Thyroid gland (tissue), 4 donors: Measurements from ENCODE around the gene CCDC83. TPM values are rescaled to one million over a fixed set of nuclear protein-coding genes. Genes with fewer than 3 reads are reported as not detected.

Source experiments
- DNase-seq, 2 donors: peaks; one replicate each; pipeline ENCODE4 v3.0.0-alpha.2; 2019
- H3K27ac ChIP-seq, 3 donors: fragments of 200-600 bp; sonication (generic); 1 replicate in 2 of 3; 2 replicates in 1 of 3; pipeline ENCODE4 v1.5.1; 2016 to 2019; ENCODE audit warnings: mild to moderate bottlenecking in 1 of 3, moderate library complexity in 1 of 3
- H3K27me3 ChIP-seq: fragments of 200-600 bp; sonication (generic); one replicate; pipeline ENCODE4 v1.5.1; 2019
- H3K36me3 ChIP-seq, 2 donors: fragments of 200-600 bp; sonication (generic); one replicate each; pipeline ENCODE4 v1.5.1; 2016 to 2019
- H3K4me1 ChIP-seq, 2 donors: fragments of 200-600 bp; sonication (generic); one replicate each; pipeline ENCODE4 v1.5.1; 2017 to 2019
- H3K4me3 ChIP-seq, 3 donors: fragments of 200-600 bp; sonication (generic); replicated peaks in 1 of 3; 1 replicate in 2 of 3; 2 replicates in 1 of 3; pipeline ENCODE4 v1.5.1; 2016; ENCODE audit warnings: mild to moderate bottlenecking in 1 of 3
- H3K9me3 ChIP-seq: fragments of 200-600 bp; sonication (generic); one replicate; pipeline ENCODE4 v1.5.1; 2017
- POLR2A ChIP-seq, 2 donors: fragments of 450-650 bp; IDR thresholded peaks; one replicate each; pipeline ENCODE4 v1.6.1; 2017; ENCODE audit warnings: antibody characterized with exemption in 2 of 2, mild to moderate bottlenecking in 2 of 2, moderate library complexity in 1 of 2
- WGBS, 2 donors: methylation state at CpG; one replicate each; pipeline ENCODE4 v1.1.5; 2017; 5-methylcytosine and 5-hydroxymethylcytosine counted together
- intact Hi-C: fragments of 100-400 bp; cut with DNase I; formaldehyde crosslinking; loops from one replicate; pipeline ENCODE4 v1.15.1; 2023
- total RNA-seq, 4 donors: library from RNA; depleted of rRNA; stranded (reverse); fragments of >200 nt; gene quantifications; one replicate each; pipeline ENCODE4 v1.2.3, GENCODE V29; 2016
- TF ChIP-seq, protein P1 (sequence below), 6 experiments: fragments of 200-600 bp in 3 of 6; fragments of 450-650 bp in 3 of 6; sonication (generic) in 3 of 6; IDR thresholded peaks; one replicate each; pipeline ENCODE4 v1.5.1; 2016 to 2019; ENCODE audit warnings: antibody characterized with exemption in 6 of 6, mild to moderate bottlenecking in 2 of 6, inconsistent platforms in 1 of 6, moderate library complexity in 1 of 6

Gene CCDC83
- not detected for total RNA-seq

DNA sequence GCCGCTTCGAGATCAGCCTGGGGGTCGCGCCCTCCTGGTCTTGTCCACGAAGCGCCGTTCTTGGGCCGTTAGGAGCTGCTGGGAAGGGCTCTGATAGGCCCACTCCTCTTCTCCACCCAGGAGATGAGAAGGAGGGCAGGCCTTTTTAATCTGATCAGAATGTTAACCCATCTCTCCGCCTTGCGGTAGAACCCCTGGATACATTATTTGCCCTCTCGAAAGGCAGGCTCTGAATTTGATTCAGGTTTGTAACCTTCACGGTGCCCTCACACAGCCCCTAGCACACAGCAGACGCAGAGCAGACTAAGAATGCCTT is at the start of gene CCDC83:
CCDC83 (plus strand) TSS at position 43 of the 316 bp plus-strand sequence. CDS start 9,741 bp downstream, outside the sequence.
- Histone ChIP-seq H3K36me3 (no peaks in the 10 kb centered on the region), H3K4me3 (peak within 1 kb of the TSS in 2 of 3 donors; percentile 45 to 51), H3K27ac (peak within 1 kb of the TSS; percentile 58 to 83 (median 78)), H3K9me3 (no peaks in the 10 kb centered on the region), H3K4me1 (peaks cover 0 to 4% of the 10 kb centered on the region in 2 donors), H3K27me3 (no peaks in the 10 kb centered on the region)
- TF ChIP-seq POLR2A (IDR thresholded peaks at IDR 0.05), result no peak
- TF ChIP-seq, protein P1, sequence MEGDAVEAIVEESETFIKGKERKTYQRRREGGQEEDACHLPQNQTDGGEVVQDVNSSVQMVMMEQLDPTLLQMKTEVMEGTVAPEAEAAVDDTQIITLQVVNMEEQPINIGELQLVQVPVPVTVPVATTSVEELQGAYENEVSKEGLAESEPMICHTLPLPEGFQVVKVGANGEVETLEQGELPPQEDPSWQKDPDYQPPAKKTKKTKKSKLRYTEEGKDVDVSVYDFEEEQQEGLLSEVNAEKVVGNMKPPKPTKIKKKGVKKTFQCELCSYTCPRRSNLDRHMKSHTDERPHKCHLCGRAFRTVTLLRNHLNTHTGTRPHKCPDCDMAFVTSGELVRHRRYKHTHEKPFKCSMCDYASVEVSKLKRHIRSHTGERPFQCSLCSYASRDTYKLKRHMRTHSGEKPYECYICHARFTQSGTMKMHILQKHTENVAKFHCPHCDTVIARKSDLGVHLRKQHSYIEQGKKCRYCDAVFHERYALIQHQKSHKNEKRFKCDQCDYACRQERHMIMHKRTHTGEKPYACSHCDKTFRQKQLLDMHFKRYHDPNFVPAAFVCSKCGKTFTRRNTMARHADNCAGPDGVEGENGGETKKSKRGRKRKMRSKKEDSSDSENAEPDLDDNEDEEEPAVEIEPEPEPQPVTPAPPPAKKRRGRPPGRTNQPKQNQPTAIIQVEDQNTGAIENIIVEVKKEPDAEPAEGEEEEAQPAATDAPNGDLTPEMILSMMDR (IDR thresholded peaks at IDR 0.05), result no peak
- no peak for DNase-seq
- intact Hi-C loops, result loop anchor here (10.0 kb wide), 1 partner anchor 360 kb away; no protein-coding TSS in a partner anchor
- 30 to 41% methylated on average over 9 to 13 of the region's 13 CpGs for WGBS, 2 donors

DNA sequence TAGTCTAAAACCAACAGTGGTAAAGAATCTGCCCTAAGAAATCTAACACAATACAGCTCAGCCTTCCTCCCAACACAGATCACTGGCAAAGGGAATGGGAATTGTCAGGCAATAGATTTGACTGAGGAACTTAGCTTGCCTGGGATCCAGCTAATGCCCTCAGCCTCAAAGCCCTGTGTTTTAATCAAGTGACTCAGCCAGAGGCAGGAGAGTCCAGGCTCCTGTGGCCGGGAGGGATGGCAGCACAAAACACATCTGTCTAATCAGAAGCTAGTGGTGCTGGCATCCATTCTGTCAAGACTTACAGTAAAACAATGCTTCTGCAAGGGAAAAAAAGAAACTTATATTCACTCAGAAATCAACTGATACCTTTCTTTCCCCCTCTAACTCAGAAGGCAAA is 49.8 kb upstream of the CCDC83 start:
- no peak overlapping the region for H3K4me3 ChIP-seq
- H3K27me3 ChIP-seq, result no peaks in the 10 kb centered on the region
- 74 to 94% methylated on average over 1 of the region's 1 CpG for WGBS, 2 donors
- intact Hi-C loops, result no loop called here
- H3K9me3 ChIP-seq, result no peaks in the 10 kb centered on the region
- H3K4me1 ChIP-seq, result peaks cover 6 to 7% of the 10 kb centered on the region in 2 donors
- no peak for DNase-seq
- no peak overlapping the region for H3K27ac ChIP-seq
- H3K36me3 ChIP-seq, result no peaks in the 10 kb centered on the region
- TF ChIP-seq, protein P1 (IDR thresholded peaks at IDR 0.05), result no peak
- no peak for TF ChIP-seq POLR2A (IDR thresholded peaks at IDR 0.05)

DNA sequence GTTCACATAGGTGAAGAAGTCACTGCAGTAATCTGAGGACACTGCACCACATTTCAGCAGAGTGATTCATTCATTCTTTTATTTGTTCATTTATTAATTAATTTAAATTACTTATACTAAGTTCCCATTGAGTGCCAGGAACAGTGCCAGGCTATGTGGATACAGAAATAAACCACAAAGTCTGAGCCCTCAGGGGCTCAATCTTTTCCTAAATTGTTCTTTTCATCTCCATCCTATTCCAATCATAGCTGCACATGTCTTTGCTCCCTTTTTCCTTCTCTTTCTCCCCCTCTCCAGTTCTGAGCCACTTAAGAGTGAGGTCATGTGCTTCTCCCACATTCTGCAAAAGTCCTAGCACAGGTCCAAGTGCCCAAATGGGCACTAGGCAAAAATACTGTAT is 49.2 kb upstream of the CCDC83 start:
- no peaks in the 10 kb centered on the region for H3K36me3 ChIP-seq
- H3K27me3 ChIP-seq, result no peaks in the 10 kb centered on the region
- no peak overlapping the region for H3K4me3 ChIP-seq
- TF ChIP-seq, protein P1 (IDR thresholded peaks at IDR 0.05), result no peak
- TF ChIP-seq POLR2A (IDR thresholded peaks at IDR 0.05), result no peak
- no peak for DNase-seq
- no peak overlapping the region for H3K27ac ChIP-seq
- H3K4me1 ChIP-seq, result peaks cover 8 to 9% of the 10 kb centered on the region in 2 donors
- H3K9me3 ChIP-seq, result no peaks in the 10 kb centered on the region
- intact Hi-C loops, result no loop called here

DNA sequence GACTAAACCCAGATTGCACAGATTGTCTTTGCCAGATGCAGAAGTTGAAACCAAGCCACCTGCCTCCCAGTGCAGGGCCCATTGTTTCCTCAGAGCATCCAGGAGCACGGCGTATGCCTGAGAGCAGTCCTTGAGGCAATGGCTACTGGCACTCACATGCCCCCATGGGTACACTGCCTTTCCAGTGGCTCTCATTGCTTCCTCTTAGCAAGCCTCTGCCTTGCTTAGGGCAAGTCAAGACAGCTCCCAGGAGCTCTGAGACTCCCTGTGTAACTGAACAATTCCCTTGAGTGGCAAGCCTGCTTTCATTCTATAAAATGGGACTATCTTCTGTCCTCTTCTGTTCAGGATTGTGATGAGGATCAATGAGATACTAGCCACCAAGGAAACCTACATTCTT is 48.3 kb upstream of the CCDC83 start:
- no peaks in the 10 kb centered on the region for H3K36me3 ChIP-seq
- TF ChIP-seq POLR2A (IDR thresholded peaks at IDR 0.05), result no peak
- TF ChIP-seq, protein P1 (IDR thresholded peaks at IDR 0.05), result no peak
- intact Hi-C loops, result no loop called here
- H3K9me3 ChIP-seq, result no peaks in the 10 kb centered on the region
- no peak overlapping the region for H3K27ac ChIP-seq
- H3K4me3 ChIP-seq, result no peak overlapping the region
- peaks cover 9 to 13% of the 10 kb centered on the region in 2 donors for H3K4me1 ChIP-seq
- 62% methylated on average over 2 of the region's 2 CpGs; no CpG with 5 or more reads in 1 of the 2 donors for WGBS, 2 donors
- H3K27me3 ChIP-seq, result no peaks in the 10 kb centered on the region
- DNase-seq, result no peak

DNA sequence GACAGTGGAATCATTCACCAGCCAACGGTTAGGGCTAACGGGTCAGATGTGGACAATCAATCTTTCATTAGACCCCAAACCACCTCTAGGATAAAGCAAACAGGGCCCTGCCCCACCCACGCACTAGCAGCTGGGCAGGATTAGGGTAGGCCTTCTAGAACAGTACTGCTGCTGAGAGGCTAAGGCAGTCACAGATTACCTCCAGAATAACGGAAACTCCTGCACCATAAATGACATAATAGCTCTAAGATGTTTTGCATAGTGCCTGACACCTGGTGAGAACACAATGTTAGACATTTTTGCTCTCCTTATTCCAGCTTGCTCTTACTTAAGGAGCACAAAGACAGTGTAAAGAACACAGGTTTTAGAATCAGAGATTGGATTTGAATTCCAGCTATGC is 46.0 kb upstream of the CCDC83 start:
- TF ChIP-seq, protein P1 (IDR thresholded peaks at IDR 0.05), result no peak
- no peak for TF ChIP-seq POLR2A (IDR thresholded peaks at IDR 0.05)
- peaks cover 9 to 13% of the 10 kb centered on the region in 2 donors for H3K4me1 ChIP-seq
- intact Hi-C loops, result no loop called here
- H3K36me3 ChIP-seq, result no peaks in the 10 kb centered on the region
- 77 to 90% methylated on average over 4 of the region's 4 CpGs for whole genome bisulfite sequencing, 2 donors
- H3K9me3 ChIP-seq, result no peaks in the 10 kb centered on the region
- H3K27ac ChIP-seq, result no peak overlapping the region
- no peak for DNase-seq
- no peak overlapping the region for H3K4me3 ChIP-seq
- no peaks in the 10 kb centered on the region for H3K27me3 ChIP-seq
